Loucy (cell line): ENCODE data around the gene IFTAP.

ENCODE experiments used
- H2AFZ ChIP-seq: fragments of 200-600 bp; sonication (generic); 2 replicates; pipeline ENCODE4 v1.6.0; 2016; ENCODE audit warnings: antibody characterized with exemption, mild to moderate bottlenecking, low read length, moderate library complexity
- H3F3A ChIP-seq: fragments of 200-600 bp; 2 replicates; pipeline ENCODE4 v1.6.0; 2016; ENCODE audit warnings: antibody characterized with exemption, low read depth, mild to moderate bottlenecking
- H3K27me3 ChIP-seq: fragments of 200-600 bp; sonication (generic); 2 replicates; pipeline ENCODE4 v1.6.1; 2014; ENCODE audit warnings: low read length, mild to moderate bottlenecking; ENCODE audit not compliant: insufficient read depth, poor library complexity, severe bottlenecking
- H3K36me3 ChIP-seq: fragments of 200-600 bp; sonication (generic); 2 replicates; pipeline ENCODE4 v1.6.1; 2016; ENCODE audit warnings: low read length; ENCODE audit not compliant: insufficient read depth
- H3K4me1 ChIP-seq: fragments of 200-600 bp; sonication (generic); 2 replicates; pipeline ENCODE4 v1.5.1; 2014; ENCODE audit warnings: low read length, mild to moderate bottlenecking; ENCODE audit not compliant: insufficient read depth, poor library complexity, severe bottlenecking
- H3K4me2 ChIP-seq: fragments of 200-600 bp; sonication (generic); 2 replicates; pipeline ENCODE4 v1.6.0; 2014; ENCODE audit warnings: antibody characterized with exemption, low read length, low read depth, mild to moderate bottlenecking; ENCODE audit not compliant: poor library complexity, severe bottlenecking
- H3K4me3 ChIP-seq: fragments of 200-600 bp; sonication (generic); 2 replicates; pipeline ENCODE4 v1.5.1; 2014; ENCODE audit warnings: low read length, mild to moderate bottlenecking, mixed read lengths; ENCODE audit not compliant: poor library complexity, severe bottlenecking
- H3K79me2 ChIP-seq: fragments of 200-600 bp; sonication (generic); 2 replicates; pipeline ENCODE4 v1.6.1; 2014; ENCODE audit warnings: low read length; ENCODE audit not compliant: insufficient read depth
- H3K9ac ChIP-seq: fragments of 200-600 bp; sonication (generic); 2 replicates; pipeline ENCODE4 v1.6.0; 2014; ENCODE audit warnings: mild to moderate bottlenecking, low read depth, low read length, moderate library complexity; ENCODE audit not compliant: poor library complexity, severe bottlenecking
- H3K9me2 ChIP-seq: fragments of 200-600 bp; sonication (generic); replicated peaks from 2 replicates; pipeline ENCODE4 v1.6.1; 2016; ENCODE audit warnings: low read depth, low read length, mixed read lengths
- H3K9me3 ChIP-seq: fragments of 200-600 bp; sonication (generic); 2 replicates; pipeline ENCODE4 v1.6.1; 2014; ENCODE audit warnings: mild to moderate bottlenecking, antibody characterized with exemption, low read length, low read depth; ENCODE audit not compliant: insufficient read depth
- H4K20me1 ChIP-seq: fragments of 200-600 bp; sonication (generic); 2 replicates; pipeline ENCODE4 v1.6.0; 2014; ENCODE audit warnings: antibody characterized with exemption, low read length, mild to moderate bottlenecking; ENCODE audit not compliant: insufficient read depth, poor library complexity, severe bottlenecking
- EZH2phosphoT487 ChIP-seq: fragments of 200-600 bp; IDR thresholded peaks from 2 replicates; pipeline ENCODE4 v1.6.1; 2018; ENCODE audit warnings: antibody characterized with exemption, mild to moderate bottlenecking, moderate library complexity, borderline replicate concordance
- TF ChIP-seq, protein P1 (sequence below): fragments of 200-600 bp; sonication (generic); conservative IDR thresholded peaks from 2 replicates; pipeline ENCODE4 v1.5.1; 2014; ENCODE audit warnings: mild to moderate bottlenecking, antibody characterized with exemption, low read length

Gene IFTAP

DNA sequence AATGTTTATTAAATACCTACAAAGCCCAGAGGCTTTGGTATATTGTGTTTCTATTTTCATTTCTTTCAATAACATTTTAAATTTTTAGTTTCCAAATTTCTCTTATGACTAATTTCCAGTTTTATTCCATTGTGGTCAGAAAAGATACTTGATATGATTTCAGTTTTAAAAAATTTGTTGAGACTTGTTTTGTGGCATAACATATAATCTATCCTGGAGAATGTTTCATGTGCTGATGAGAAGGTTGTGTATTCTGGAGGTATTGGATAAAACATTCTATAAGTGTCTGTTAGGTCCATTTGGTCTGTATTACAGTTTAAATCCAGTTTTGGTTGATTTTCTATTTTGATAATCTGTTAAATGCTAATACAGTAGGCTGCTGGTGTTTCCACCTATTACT lies 36.3 kb upstream of the IFTAP start:
- H2AFZ ChIP-seq: no peak overlapping the region
- H3K36me3 ChIP-seq: no peaks in the 10 kb centered on the region
- H3K4me3 ChIP-seq: no peak overlapping the region
- H3K79me2 ChIP-seq: no peaks in the 10 kb centered on the region
- H4K20me1 ChIP-seq: no peaks in the 10 kb centered on the region
- H3K4me1 ChIP-seq: peaks cover 8% of the 10 kb centered on the region
- no peaks in the 10 kb centered on the region for H3K9me2 ChIP-seq
- no peak for TF ChIP-seq EZH2phosphoT487
- TF ChIP-seq, protein P1, sequence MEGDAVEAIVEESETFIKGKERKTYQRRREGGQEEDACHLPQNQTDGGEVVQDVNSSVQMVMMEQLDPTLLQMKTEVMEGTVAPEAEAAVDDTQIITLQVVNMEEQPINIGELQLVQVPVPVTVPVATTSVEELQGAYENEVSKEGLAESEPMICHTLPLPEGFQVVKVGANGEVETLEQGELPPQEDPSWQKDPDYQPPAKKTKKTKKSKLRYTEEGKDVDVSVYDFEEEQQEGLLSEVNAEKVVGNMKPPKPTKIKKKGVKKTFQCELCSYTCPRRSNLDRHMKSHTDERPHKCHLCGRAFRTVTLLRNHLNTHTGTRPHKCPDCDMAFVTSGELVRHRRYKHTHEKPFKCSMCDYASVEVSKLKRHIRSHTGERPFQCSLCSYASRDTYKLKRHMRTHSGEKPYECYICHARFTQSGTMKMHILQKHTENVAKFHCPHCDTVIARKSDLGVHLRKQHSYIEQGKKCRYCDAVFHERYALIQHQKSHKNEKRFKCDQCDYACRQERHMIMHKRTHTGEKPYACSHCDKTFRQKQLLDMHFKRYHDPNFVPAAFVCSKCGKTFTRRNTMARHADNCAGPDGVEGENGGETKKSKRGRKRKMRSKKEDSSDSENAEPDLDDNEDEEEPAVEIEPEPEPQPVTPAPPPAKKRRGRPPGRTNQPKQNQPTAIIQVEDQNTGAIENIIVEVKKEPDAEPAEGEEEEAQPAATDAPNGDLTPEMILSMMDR: no peak
- H3K4me2 ChIP-seq: no peak overlapping the region
- H3K27me3 ChIP-seq: no peaks in the 10 kb centered on the region
- no peak overlapping the region for H3K9ac ChIP-seq
- H3F3A ChIP-seq: no peaks in the 10 kb centered on the region; the same call in 1 of the 2 replicates
- peaks cover 21% of the 10 kb centered on the region; the same call in 1 of the 2 replicates for H3K9me3 ChIP-seq

DNA sequence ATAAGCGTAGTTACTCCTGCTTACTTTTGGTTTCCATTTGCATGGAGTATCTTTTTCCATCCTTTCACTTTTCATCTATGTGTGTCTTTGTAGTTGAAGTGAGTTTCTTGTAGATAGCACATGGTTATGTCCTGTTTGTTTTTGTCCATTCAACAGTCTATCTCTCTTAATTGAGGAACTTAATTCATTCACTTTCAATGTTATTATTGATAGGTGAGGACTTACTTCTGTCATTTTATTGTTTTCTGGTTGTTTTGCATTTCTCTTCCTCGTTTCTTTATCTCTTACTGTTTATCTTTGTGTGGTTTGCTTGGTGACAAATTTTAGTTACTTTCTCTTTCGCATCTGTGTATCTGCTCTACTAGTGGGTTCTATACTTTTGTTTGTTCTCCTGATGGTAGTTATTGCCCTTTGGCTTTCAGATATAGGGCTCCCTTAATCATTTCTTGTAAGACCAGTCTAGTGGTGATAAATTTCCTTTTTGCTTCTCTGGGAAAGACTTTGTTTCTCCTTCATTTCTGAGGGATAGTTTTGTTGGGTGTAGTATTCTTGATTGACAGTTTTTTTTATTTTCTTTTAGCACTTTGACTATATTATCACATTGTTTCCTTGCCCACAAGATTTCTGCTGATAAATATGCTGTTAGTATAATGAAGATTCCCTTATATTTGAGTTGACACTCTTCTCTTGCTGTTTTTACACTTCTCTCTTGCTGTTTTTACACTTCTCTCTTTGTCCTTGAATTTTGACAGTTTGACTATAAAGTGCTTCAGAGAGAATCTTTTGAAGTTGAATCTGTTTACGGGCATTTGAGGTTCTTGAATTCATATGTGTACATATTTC lies 35.5 kb upstream of the IFTAP start:
- TF ChIP-seq, protein P1: no peak
- no peak for TF ChIP-seq EZH2phosphoT487
- H4K20me1 ChIP-seq: no peaks in the 10 kb centered on the region
- peaks cover 21% of the 10 kb centered on the region; the same call in 1 of the 2 replicates for H3K9me3 ChIP-seq
- H3K36me3 ChIP-seq: no peaks in the 10 kb centered on the region
- H3K4me1 ChIP-seq: peaks cover 8% of the 10 kb centered on the region
- H3K79me2 ChIP-seq: no peaks in the 10 kb centered on the region
- H3F3A ChIP-seq: no peaks in the 10 kb centered on the region; the same call in 1 of the 2 replicates
- peak overlapping the region; percentile 3 for H3K4me2 ChIP-seq
- H3K9ac ChIP-seq: no peak overlapping the region
- H3K27me3 ChIP-seq: no peaks in the 10 kb centered on the region
- H3K4me3 ChIP-seq: no peak overlapping the region
- H2AFZ ChIP-seq: peak overlapping the region; percentile 13; the same call in 1 of the 2 replicates
- H3K9me2 ChIP-seq: no peaks in the 10 kb centered on the region

DNA sequence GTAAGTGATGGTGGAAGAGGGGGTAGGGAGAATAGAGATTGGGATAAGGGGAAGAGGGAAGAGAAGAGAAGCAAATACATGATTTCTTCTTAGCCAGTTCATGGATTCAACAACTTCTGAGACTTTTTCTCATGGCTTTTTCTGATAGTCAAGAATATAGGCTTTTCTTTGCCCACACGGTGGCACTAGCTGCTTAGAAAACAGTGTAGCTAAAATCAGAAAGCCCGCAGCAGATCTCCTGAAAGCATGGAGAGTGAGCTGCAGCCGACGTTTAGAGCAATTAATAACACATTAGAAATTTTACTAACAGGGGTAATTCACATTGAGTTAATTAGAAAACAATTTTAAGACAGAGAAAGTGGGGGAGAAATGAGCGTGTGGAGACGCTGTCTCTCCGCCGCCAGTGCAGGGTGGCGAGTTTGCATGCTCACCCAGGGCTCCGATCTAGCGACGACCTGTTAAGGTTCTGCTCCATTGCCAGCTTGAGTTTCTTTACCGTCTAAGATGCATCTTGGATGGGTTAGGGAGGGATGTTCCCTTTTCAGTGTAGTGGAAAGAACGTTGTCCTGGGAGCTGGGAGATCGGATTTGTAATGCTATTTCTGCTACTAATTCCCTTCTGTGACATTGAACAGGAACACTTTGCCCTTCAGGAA lies 29.8 kb upstream of the IFTAP start:
- H2AFZ ChIP-seq: no peak overlapping the region; the same call in 1 of the 2 replicates
- TF ChIP-seq, protein P1: peak; percentile 87
- TF ChIP-seq EZH2phosphoT487: no peak
- no peak overlapping the region for H3K9ac ChIP-seq
- H3K36me3 ChIP-seq: no peaks in the 10 kb centered on the region
- no peaks in the 10 kb centered on the region for H3K79me2 ChIP-seq
- H3K4me2 ChIP-seq: peak overlapping the region; percentile 36
- H3K9me3 ChIP-seq: peaks cover 5% of the 10 kb centered on the region; the same call in 1 of the 2 replicates
- H3K4me3 ChIP-seq: no peak overlapping the region
- no peaks in the 10 kb centered on the region for H3K9me2 ChIP-seq
- no peaks in the 10 kb centered on the region for H4K20me1 ChIP-seq
- H3F3A ChIP-seq: no peaks in the 10 kb centered on the region; the same call in 1 of the 2 replicates
- no peaks in the 10 kb centered on the region for H3K27me3 ChIP-seq
- peaks cover 22% of the 10 kb centered on the region for H3K4me1 ChIP-seq
